Activated CD8-positive, alpha-beta memory T cell treated with anti-CD3 and anti-CD28 coated beads, Interleukin-2, amount 50 U/mL, for 24 hours (primary cell): ENCODE measurements around the gene KRTAP10-9.

ENCODE experiments used
- DNase-seq: peaks from one replicate; pipeline ENCODE4 v3.0.0-alpha.2; 2020; ENCODE audit errors: extremely low read depth

The KRTAP10-9 gene

GRCh38 chr21:44664691-44665090 is 37.8 kb downstream of the KRTAP10-9 start:
- DNase-seq = no peak

- DNase-seq = no peak
Observed at GRCh38 chr21:44666401-44667320, 39.8 kb downstream of the KRTAP10-9 start, which contains the start of gene KRTAP12-2. KRTAP12-2 (minus strand) TSS chr21:44666927; CDS start chr21:44666886, 41 bp downstream.

GRCh38 chr21:44667612-44668011 is 40.7 kb downstream of the KRTAP10-9 start:
- no peak for DNase-seq

GRCh38 chr21:44670642-44671432 is 43.9 kb downstream of the KRTAP10-9 start:
- no peak for DNase-seq

GRCh38 chr21:44671911-44672310 is 45.0 kb downstream of the KRTAP10-9 start:
- DNase-seq = no peak

DNA sequence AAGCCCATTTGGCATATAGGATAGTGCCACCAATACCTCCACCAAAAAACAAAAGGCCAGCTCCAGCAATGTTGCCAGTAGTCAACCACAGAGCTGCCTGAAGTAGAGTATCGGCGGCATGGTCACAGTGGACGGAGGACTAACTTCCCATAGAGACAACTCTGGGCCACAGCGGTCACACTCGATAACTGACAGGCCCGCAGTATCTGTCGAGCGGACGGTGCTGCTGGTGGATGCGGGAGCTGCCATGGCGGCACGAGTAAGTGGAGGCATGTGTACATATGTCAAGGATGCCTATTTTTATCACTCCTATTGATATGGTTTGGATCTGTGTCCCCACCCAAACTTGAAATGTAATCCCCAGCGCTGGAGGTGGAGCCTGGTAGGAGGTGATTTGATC is 51.0 kb downstream of the KRTAP10-9 start:
- no peak for DNase-seq
